ENCODE results near the gene CNP. TPM values are rescaled to one million over a fixed set of nuclear protein-coding genes. Genes with fewer than 3 reads are reported as not detected.

CNP gene
- polyA plus RNA-seq, 3 donors: 19.4 to 45.6 (median 38.2) TPM

DNA sequence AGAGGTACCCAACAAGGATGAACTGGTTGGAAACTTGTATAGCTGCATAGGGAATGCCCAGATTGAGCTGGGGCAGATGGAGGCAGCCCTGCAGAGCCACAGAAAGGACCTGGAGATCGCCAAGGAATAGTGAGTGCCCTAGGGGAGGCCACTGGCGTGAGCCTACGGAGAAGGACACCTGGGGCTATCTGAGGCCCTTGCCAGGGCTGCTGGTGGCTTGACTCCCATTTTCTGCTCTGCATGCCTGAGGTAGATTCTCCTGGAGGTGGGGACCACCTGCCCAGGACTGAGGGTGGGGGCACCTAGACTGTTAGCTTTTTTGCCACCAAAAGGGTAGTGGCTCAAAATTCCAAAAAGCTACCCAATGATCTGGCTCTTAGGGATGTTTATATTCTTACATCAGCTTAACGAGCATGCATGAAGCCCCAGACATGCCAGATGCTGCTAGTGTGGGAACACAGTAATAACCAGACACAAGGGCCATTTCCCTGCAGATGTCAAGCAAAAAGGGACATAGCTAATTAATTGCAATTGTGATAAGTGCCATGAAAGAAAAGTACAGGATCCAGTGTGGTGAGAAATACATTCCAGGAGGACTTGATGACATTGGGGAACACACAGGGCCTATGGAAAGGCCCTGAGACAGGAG is 27.4 kb upstream of the CNP start:
- 86 to 94% (median 93%) methylated on average over 4 of the region's 4 CpGs for WGBS, 3 donors
- H3K27ac ChIP-seq (ENCODE audit: low read depth, low read length): no peak overlapping the region

DNA sequence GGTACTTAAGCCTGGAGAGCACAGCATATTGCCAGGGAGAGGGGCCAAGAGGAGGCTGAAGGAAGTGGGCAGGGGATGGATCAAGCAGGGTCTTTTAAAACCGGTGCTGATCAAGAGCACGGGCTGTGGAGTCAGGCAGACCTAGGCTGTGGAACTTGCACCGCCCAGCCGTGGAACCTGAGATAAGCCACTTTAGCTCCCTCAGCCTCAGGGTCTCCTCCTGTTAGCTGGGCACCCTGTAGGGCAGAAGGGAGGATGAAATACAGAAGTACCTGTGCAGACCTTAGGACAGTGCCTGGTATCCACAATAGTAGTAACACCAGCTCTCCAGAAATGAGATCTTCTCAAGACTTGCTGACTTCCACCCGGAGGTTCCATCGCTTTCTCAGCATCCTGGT is 26.9 kb upstream of the CNP start:
- 90 to 94% (median 93%) methylated on average over 6 of the region's 6 CpGs for WGBS, 3 donors
- H3K27ac ChIP-seq (ENCODE audit: low read depth, low read length): no peak overlapping the region

DNA sequence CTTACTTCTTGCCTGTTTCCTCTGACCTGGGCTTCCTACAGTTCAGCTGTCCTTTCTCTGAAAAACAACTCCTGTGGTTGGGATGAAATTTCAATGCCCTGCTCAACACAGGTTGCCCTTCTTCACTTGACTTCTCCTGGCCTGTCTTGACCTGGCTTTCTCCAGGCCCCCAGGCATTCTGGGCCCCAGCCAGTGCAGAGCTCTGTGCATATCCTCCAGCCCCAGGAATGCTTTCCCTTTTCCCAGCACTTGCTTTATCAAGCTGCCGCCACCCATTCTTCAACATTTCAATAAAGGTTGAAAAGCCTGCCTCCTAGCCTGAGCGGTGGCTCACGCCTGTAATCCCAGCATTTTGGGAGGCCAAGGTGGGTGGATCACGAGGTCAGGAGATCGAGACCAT is 25.4 kb upstream of the CNP start:
- 92 to 95% (median 94%) methylated on average over 5 of the region's 5 CpGs for WGBS, 3 donors
- H3K27ac ChIP-seq (ENCODE audit: low read depth, low read length): no peak overlapping the region

DNA sequence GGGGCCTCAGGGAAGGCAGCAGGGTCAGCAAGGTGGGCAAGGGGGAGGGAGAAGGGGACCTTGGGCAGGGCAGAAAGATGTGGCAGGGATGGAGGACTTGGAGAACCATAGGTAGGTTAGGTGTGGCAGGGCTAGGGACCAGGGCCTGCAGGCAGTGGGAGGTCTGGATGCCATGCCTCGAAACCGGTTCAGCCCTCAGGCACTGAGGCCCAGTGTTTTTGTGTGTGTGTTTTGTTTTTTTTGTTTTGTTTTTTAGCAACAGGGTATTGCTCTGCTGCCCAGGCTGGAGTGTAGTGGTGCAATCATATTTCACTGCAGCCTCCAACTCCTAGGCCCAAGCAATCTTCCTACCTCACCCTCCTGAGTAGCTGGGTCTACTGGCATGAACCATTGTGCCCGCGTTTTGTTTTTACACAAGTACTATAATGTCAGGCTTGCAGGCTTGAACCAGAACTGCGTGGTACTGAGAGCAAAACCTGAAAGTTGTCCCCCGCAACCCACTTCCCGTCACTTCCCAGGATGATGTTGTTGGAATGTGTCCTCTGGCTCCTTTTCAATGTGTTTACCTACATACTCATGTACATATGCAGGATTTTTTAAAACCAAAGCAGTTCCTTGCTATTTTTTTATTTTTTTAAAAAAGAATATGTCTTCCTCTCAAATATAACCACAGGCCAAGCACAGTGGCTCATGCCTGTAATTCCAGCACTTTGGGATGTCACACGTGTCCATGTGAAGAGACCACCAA is 23.8 kb upstream of the CNP start:
- H3K27ac ChIP-seq (ENCODE audit: low read depth, low read length): no peak overlapping the region
- WGBS, 3 donors: 94 to 96% (median 95%) methylated on average over 8 of the region's 8 CpGs

DNA sequence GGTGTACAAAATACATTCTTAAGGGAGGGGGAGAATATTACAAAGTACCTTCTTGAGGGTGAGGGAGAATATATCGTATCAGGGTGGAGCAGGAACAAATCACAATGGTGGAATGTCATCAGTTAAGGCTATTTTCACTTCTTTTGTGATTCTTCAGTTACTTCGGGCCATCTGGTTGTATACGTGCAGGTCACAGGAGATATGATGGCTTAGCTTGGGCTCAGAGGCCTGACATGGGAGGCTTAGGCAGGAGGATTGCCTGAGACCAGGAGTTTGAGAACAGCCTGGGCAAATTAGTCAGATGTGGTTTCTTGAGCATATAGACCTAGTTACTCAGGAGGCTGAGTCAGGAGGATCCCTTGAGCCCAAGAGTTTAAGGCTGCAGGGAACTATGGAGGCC is 23.1 kb upstream of the CNP start:
- no peak overlapping the region for H3K27ac ChIP-seq (ENCODE audit: low read depth, low read length)
- 90 to 94% (median 92%) methylated on average over 3 of the region's 3 CpGs for WGBS, 3 donors

DNA sequence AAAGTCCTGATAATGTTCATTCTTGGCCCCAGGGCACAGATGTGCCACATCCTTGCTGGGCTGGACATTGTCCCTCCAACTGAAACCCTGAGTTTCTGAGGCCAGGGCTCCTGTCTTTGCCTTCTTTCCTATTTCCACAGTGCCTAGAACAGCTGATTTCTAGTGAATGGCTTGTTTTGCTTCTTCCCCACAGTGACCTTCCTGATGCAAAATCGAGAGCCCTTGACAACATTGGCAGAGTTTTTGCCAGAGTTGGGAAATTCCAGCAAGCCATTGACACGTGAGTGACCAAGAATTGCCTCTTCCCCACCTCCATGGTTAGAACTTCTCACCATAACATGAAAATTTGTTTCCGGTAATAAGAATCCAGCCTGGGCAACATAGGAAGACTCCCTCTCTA is 21.7 kb upstream of the CNP start:
- WGBS, 3 donors: 53 to 69% (median 61%) methylated on average over 3 of the region's 3 CpGs
- no peak overlapping the region for H3K27ac ChIP-seq (ENCODE audit: low read depth, low read length)

DNA sequence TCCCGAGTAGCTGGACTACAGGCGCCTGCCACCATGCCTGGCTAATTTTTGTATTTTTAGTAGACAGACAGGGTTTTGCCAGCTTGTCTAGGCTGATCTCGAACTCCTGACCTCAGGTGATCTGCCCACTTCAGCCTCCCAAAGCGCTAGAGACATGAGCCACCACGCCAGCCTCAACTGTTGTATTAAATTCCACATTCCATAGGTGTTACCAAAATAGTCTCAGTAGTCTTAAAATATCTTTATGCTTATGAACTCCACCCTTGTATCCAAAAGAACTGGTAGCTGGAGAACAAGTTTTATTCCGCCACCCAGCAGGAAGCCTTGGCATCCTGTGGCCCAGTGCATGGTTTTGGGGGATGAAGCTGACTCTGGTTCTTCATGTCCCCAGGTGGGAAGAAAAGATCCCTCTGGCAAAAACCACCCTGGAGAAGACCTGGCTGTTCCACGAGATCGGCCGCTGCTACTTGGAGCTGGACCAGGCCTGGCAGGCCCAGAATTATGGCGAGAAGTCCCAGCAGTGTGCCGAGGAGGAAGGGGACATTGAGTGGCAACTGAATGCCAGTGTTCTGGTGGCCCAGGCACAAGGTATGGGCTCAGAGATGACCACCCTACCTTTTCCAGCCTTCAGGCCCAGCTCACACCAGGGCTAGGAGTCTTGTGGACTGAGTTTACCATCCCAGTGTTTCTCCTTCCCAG is 17.7 kb upstream of the CNP start:
- H3K27ac ChIP-seq (ENCODE audit: low read depth, low read length): no peak overlapping the region
- 84 to 87% (median 85%) methylated on average over 11 of the region's 11 CpGs for WGBS, 3 donors

DNA sequence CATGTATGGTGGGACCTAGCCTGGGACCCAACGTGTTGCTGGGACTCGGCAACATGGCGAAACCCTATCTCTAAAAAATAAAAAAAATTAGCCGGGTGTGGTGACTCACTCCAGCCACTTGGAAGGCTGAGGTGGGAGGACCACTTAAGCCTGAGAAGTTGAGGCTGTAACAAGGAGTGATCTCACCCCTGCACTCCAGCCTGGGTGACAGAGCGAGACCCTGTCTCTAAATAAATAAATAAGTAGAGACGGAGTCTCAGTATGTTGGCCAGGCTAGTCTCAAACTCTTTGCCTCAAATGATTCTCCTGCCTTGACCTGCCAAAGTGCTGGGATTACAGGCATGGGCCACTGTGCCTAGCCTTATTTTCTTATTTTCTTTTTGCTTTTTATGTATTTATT is 10.1 kb upstream of the CNP start:
- 85 to 95% (median 89%) methylated on average over 6 of the region's 6 CpGs for WGBS, 3 donors
- no peak overlapping the region for H3K27ac ChIP-seq (ENCODE audit: low read depth, low read length)

DNA sequence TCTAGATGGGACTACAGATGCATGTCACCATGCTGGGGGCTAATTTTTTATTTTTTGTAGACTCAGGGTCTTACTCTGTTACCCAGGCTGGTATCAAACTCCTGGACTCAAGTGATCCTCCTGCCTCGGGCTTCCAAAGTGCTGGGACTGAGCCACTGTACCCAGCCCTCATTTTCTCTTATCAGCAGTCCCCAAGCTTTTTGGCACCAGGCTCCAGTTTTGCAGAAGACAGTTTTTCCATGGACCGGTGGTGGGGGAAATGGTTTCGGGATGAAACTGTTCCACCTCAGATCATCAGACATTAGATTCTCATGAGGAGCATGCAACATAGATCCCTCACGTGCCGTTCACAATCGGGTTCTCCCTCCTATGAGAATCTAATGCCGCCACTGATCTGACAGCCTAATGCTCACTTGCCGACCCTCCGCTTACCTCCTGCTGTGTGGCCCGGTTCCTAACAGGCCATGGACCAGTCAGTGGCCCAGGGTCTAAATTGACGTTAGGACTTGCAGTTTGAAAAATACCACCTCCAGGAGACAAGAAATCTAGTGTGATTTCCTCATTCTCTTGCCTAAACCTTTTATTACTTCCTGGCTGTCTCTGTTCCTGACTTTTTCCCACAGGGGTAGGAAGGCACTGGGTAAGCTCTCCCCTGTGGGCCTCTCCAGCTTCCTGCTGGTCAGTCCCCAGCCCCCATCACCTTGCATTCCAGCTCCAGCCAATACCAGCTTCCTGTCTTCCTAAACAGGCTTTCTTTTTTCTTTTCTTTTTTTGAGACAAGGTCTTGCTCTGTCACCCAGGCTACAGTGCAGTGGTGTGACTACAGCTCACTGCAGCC is 9.3 kb upstream of the CNP start:
- WGBS, 3 donors: 53 to 62% (median 61%) methylated on average over 11 of the region's 11 CpGs
- H3K27ac ChIP-seq (ENCODE audit: low read depth, low read length): no peak overlapping the region

DNA sequence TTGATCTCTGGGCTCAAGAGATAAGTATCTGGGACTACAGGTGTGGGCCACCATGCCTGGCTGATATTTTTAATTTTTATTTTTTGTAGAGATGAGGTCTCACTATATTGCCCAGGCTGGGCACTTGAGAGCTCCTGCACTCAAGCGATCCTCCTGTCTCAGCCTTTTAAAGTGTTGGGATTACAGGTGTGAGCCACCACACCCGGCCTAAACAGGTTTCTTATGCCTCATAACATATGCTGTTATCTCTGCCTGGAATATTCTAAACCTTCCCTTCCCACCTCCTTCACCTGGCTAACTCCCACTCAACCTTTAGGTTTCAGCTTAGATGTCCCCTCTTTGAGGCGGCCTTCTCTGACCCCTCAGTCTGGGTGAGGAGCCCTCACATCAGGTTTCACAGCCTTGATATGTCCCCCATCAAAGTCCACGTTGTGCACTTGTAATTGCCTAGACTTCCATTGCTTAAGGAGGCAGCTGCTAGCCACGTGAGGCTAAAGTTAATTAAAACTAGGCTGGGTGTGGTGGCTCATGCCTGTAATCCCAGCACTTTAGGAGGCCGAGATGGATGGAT is 8.6 kb upstream of the CNP start:
- no peak overlapping the region for H3K27ac ChIP-seq (ENCODE audit: low read depth, low read length)
- 84 to 88% (median 85%) methylated on average over 6 of the region's 6 CpGs for WGBS, 3 donors

DNA sequence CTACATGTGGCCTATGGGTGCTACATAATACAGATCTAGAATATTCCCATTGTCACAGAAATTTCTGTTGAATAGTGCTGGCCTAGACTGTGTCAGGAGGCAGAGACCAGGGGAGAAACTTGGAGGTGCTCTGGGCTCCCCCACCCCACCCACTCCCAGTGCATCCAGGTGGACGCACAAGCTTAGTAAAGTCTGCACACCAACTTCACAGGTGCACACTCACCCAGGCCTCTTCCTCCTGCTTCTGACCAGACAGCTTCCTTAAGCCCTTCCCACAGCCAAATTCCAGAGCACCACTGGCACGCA is 7.6 kb upstream of the CNP start:
- H3K27ac ChIP-seq (ENCODE audit: low read depth, low read length): no peak overlapping the region
- WGBS, 3 donors: 45 to 60% (median 54%) methylated on average over 2 of the region's 2 CpGs

DNA sequence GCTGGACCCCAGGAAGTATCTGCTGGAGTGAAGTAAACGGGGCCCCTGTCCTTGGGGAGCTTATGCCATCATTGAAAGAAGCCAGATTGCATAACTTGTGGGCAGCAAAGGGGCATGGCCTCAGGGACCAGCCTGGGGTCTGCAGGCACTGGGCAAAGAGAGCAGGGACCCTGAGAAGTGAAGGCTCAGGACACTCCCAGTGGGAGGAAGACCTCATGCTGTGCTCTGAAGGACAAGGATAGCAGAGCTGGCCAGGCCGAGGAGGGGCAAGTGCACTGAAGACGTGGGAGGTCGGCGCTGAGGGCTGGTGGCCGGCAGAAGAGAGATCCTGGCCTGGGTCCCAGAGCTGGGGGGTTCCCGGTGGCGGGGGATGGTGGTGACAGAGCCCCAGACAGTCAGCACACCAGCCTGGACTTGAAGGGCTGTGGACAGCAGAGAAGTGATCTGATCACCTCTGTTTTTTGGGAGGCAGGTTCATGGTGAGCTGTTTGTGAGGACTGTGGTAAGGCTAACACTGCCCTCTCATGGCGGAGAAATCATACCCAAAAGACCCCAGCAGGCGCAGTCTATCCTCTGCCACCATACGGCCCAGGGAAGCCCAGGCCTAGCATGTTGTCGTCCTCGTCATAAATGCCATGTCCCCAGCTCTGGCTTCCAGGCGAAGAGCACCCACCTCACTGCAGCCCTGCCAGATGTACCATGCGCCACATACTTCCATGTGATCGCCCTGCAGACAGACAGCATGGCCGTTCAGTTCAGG is 7.1 kb upstream of the CNP start:
- 47 to 50% (median 47%) methylated on average over 17 of the region's 17 CpGs for WGBS, 3 donors
- no peak overlapping the region for H3K27ac ChIP-seq (ENCODE audit: low read depth, low read length)

DNA sequence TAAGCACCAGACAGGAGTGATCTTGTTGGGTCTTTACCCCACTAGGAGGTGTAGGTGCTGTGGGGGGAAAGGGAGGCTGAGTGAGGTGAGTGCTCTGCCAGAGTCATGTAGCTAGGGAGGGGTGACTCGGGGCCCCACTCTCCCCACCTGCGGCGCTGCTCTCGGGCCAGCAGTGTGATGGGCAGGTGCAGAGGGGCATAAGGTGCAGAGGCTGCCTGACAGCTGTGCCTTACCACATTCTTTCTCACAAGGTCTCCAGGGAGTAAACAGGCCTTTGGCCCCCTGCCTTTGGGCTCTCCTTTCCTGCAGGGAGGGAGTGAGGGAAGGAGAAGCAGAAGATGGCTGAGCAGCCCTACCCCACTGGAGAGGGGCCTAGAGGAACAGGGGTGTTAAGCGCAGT is 4.5 kb upstream of the CNP start:
- 43 to 98% (median 80%) methylated on average over 5 of the region's 5 CpGs for WGBS, 3 donors
- no peak overlapping the region for H3K27ac ChIP-seq (ENCODE audit: low read depth, low read length)

DNA sequence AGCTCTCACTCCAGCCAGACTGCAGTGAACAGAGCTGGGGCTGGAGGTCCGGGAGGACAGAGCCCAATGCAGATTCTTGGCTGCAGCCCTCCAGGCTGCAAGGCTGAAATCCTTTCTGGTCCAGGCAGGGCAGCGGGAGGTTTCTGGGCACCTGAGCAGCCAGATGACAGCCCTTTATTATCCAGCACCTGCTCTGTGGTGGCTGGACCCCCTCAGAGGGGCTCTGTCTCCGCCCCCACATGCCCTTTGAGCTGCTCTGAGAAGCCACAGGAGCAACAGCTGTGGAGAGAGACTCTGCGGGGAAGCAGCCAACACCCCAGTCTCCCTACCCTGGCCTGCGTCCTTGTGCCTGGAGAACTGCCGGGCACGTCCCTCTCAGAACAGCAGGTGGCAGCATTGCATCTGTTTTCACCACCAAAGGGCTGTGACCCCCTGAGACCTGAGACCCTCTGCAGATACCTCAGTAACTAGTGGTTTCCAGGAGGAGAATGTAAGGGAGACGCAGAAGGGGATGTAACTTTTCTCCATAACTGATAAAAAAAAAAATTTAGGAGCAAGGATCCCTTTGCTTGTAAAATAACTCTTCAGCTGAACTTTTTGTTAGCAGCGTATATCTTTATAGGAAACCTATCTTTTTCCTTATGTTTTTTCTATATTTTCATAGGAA is 3.7 kb upstream of the CNP start:
- WGBS, 3 donors: 19 to 24% (median 19%) methylated on average over 9 of the region's 9 CpGs
- no peak overlapping the region for H3K27ac ChIP-seq (ENCODE audit: low read depth, low read length)

DNA sequence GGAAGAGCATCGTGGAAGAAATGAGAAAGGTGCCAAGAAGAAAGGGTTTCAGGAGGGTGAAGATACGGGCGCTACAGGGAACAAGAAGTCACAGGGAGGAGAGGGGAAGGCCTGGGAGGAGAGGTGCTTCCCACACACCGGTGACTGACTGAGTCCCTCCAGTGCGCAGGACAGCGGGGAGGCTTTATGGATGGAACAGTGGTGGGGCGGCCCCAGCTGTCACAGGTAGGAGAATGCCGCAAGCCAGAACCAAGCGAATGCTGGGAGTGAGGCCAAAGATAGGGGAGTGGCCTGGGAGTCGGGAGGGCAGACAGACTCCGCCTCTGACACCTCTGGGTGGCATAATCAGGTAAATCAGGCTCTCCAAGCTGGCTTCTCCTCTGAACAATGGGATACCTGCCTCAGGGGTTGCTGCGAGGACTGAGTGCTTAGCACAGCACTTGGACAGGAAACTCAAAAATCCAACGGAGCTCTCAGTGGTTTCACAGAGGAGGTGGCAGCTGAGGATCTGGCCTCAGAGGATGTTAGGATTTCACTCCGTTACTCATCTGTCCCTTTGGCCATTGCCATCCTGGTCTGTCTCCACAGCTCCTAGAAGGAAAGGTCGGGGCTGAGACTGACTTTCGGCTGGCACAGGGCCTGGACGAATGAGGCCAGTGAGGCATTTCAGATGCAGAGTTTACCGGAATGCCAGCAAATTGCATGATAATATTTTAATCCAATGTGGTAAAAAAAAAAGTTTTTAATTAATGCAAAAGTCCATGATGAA is 717 bp upstream of the CNP start:
- 1 to 4% (median 3%) methylated on average over 18 of the region's 18 CpGs for WGBS, 3 donors
- H3K27ac ChIP-seq (ENCODE audit: low read depth, low read length): peak overlapping the region; percentile 44

DNA sequence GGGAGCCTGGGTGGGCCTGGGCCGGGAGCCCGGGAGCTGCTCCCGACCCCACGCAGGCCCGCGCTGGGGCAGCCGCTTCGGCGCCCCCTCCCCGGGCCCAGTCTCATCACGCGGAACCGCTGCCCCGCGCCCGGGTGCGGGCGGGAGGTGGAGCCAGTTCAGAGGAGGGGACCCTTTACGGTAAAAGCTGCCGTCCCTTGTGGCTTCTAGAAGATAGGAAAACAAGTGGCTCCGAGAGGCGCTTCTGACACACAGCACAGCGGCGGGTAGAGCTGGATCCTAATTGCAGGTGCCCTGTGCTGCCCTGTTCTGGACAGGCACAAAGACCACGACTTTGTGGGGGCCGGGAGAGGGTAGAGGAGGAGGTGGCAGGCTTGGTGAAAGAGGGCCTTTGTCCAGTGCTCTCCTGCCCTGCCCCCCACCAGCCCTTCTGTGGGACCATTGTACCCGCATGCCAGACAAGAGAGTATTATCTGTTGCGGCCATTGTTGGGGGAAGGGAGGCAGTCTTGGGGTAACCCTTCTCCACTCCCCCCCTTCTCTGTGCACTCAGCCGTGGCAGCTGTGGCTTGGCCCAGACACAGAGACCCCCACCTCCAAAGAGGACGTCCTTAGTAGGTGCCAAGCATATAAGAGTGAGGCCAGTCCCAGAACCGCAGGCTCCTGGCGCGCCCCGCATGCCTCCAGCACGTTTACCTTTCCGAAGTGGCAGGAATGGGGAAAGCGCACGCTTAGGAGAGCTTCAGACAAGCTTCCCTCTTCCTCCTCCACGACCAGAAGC is 736 bp downstream of the CNP start:
- 6 to 22% (median 18%) methylated on average over 39 of the region's 39 CpGs for WGBS, 3 donors
- H3K27ac ChIP-seq (ENCODE audit: low read depth, low read length): no peak overlapping the region
